Measurements from ENCODE around the gene COL4A6. TPM values are rescaled to one million over a fixed set of nuclear protein-coding genes. Genes with fewer than 3 reads are reported as not detected.

Gene COL4A6
- total and polyA plus RNA-seq, 2 of the 8 experiments (the other 6 are each of a cell fraction or from before 2014, with no cell fraction given) = 5.9 to 11.8 TPM

GRCh38 chrX:108165383-108166111 is 272.7 kb downstream of the COL4A6 start:
- Histone ChIP-seq H3K23ac (ENCODE audit: insufficient read length) (no peak overlapping the region), H3K4me1 (replicated peaks in 1 of 4; ENCODE audit: control insufficient read depth in 3 of 4, insufficient read depth in 4 of 4, low read length in 3 of 4) (no peaks in the 10 kb centered on the region), H4K91ac (replicated peaks; ENCODE audit: insufficient read length, low read length) (no peak overlapping the region), H3K56ac (replicated peaks; ENCODE audit: insufficient read length, low read depth, low read length) (no peak overlapping the region), H2AFZ (ENCODE audit: low read length) (no peak overlapping the region), H2BK12ac (ENCODE audit: low read depth, low read length) (no peak overlapping the region), H4K8ac (ENCODE audit: extremely low read depth, insufficient read depth, low read length) (no peak overlapping the region), H4K5ac (ENCODE audit: insufficient read length, low read depth, low read length) (no peak overlapping the region), H3K27me3 (replicated peaks in 1 of 4; ENCODE audit: control insufficient read depth in 3 of 4, extremely low read depth in 1 of 4, insufficient read depth in 3 of 4, low read length in 3 of 4) (no peaks in the 10 kb centered on the region), H2BK20ac (ENCODE audit: low read length) (no peak overlapping the region), H3K4me3 (ENCODE audit: extremely low read depth in 1 of 4, insufficient read depth in 2 of 4, low read depth in 3 of 4, low read length in 4 of 4) (no peak overlapping the region), H2BK15ac (ENCODE audit: low read length) (no peak overlapping the region), H3K14ac (ENCODE audit: insufficient read length) (no peak overlapping the region), H3K27ac (ENCODE audit: low read depth, low read length) (no peak overlapping the region), H3K9me3 (ENCODE audit: insufficient read depth in 2 of 2, low read depth in 1 of 2, low read length in 1 of 2) (no peaks in the 10 kb centered on the region), H3K4ac (replicated peaks; ENCODE audit: insufficient read length, low read depth, low read length) (no peak overlapping the region), H3K36me3 (ENCODE audit: control insufficient read depth in 2 of 4, insufficient read depth in 4 of 4, low read length in 3 of 4) (no peaks in the 10 kb centered on the region; a peak in 2 of 8 replicates), H4K20me1 (replicated peaks in 1 of 2; ENCODE audit: control insufficient read depth in 1 of 2, insufficient read depth in 2 of 2, low read length in 2 of 2) (no peaks in the 10 kb centered on the region), H3K9ac (replicated peaks in 1 of 4; ENCODE audit: extremely low read depth in 1 of 4, low read depth in 3 of 4, low read length in 3 of 4) (no peak overlapping the region), H3K23me2 (ENCODE audit: low read depth, low read length) (no peaks in the 10 kb centered on the region), H3K18ac (ENCODE audit: extremely low read depth, low read length) (no peak overlapping the region), H3K79me1 (ENCODE audit: low read depth, low read length) (no peaks in the 10 kb centered on the region), H2BK5ac (ENCODE audit: low read depth, low read length) (no peak overlapping the region), H3K79me2 (ENCODE audit: control insufficient read depth in 1 of 2, insufficient read depth in 2 of 2, low read length in 2 of 2) (no peaks in the 10 kb centered on the region), H2AK5ac (ENCODE audit: low read depth, low read length) (no peak overlapping the region), H2BK120ac (replicated peaks; ENCODE audit: low read depth, low read length) (no peak overlapping the region), H3K4me2 (ENCODE audit: insufficient read depth in 1 of 2, low read depth in 2 of 2, low read length in 2 of 2) (no peak overlapping the region)
- POLR2A ChIA-PET (ENCODE audit: partially characterized antibody) = no interaction called here
- CTCF ChIA-PET (ENCODE audit: partially characterized antibody) = interaction anchor here (0.8 to 1.8 kb wide), 6 partner anchors 8 to 139 kb away, joined by 3 to 9 read pairs (median 4); no protein-coding TSS in a partner anchor
- DNase-seq (ENCODE audit: low read depth in 1 of 2, low spot score in 2 of 2) (peak in 1 of 2 experiments; percentile 45), FAIRE-seq (peak; percentile 89)
- WGBS, 2 experiments (ENCODE audit: extremely low coverage in 1 of 2, insufficient coverage in 1 of 2, insufficient read length in 1 of 2, insufficient replicate concordance in 2 of 2, low coverage in 1 of 2, low lambda C conversion rate in 2 of 2, missing lambda C conversion rate in 1 of 2) = 59% methylated on average over 6 of the region's 7 CpGs; no CpG with 5 or more reads in 1 of the 2 experiments
- TF ChIP-seq YY1 (IDR thresholded peaks at IDR 0.05; ENCODE audit: low read depth, low read length) = peak; percentile 92
- peak in 2 of 3 experiments; percentile 40 to 54; a peak in 3 of 4 replicates for TF ChIP-seq CTCF (IDR thresholded peaks at IDR 0.05; ENCODE audit: control extremely low read depth in 1 of 3, insufficient read depth in 1 of 3, low read depth in 1 of 3, low read length in 3 of 3)
- peak; percentile 40 to 59 for TF ChIP-seq RAD21 (IDR thresholded peaks at IDR 0.05 in 1 of 2, conservative IDR thresholded peaks at IDR 0.05 in 1 of 2; ENCODE audit: low read depth in 2 of 2, low read length in 2 of 2)
- no peak for TF ChIP-seq GABPA (IDR thresholded peaks at IDR 0.05; ENCODE audit: borderline replicate concordance, insufficient read depth, low read length)
- no peak for TF ChIP-seq SUZ12 (IDR thresholded peaks at IDR 0.05; ENCODE audit: low read length)
- no peak for TF ChIP-seq SIX5 (IDR thresholded peaks at IDR 0.05; ENCODE audit: low read depth, low read length)

Measured in H1 (cell line).